Panc1 (cell line): ENCODE data around the gene CPSF3. TPM values are rescaled to one million over a fixed set of nuclear protein-coding genes. Genes with fewer than 3 reads are reported as not detected.
"Not testable (repeated sequence)": the region's sequence is repeated elsewhere in the genome, so short reads cannot be mapped to it uniquely, and the experiment has no call there.

Experiments used
- ATAC-seq: fragments of 200-7000 bp; cut with Tn5 transposase; 2 replicates; pipeline ENCODE4 v1.9.1; 2020; ENCODE audit warnings: mild to moderate bottlenecking, moderate library complexity
- BruUV-seq: library from RNA; stranded (reverse); fragments of 400-500 nt; replicated peaks from 2 replicates; lab custom pipeline; 2021; lab: Mats Ljungman, UMichigan
- CTCF ChIA-PET: fragments of 300-600 bp; sonication (Branson Sonifier 250); formaldehyde crosslinking; loops from one replicate; lab custom pipeline; 2022; ENCODE audit warnings: antibody characterized with exemption; lab: Charles Lee
- POLR2A ChIA-PET: fragments of 300-600 bp; sonication (Branson Sonifier 250); formaldehyde crosslinking; loops from one replicate; lab custom pipeline; 2022; ENCODE audit warnings: antibody characterized with exemption; lab: Charles Lee
- DNase-seq: peaks from one replicate; pipeline ENCODE4 v3.0.0-alpha.2; 2010; ENCODE audit warnings: low read depth, low spot score
- H3K27ac ChIP-seq: 2 replicates; pipeline ENCODE4 v1.5.1; 2011; ENCODE audit warnings: mild to moderate bottlenecking, low read length, inconsistent platforms
- H3K27me3 ChIP-seq: fragments of 200-500 bp; sonication (Bioruptor generic); 2 replicates; pipeline ENCODE4 v1.6.0; 2014; ENCODE audit warnings: low read length, inconsistent platforms; ENCODE audit not compliant: control insufficient read depth, insufficient read depth
- H3K36me3 ChIP-seq: fragments of 200-500 bp; sonication (Bioruptor generic); 2 replicates; pipeline ENCODE4 v1.5.1; 2014; ENCODE audit warnings: inconsistent platforms, mild to moderate bottlenecking, low read length, moderate library complexity; ENCODE audit not compliant: control insufficient read depth, insufficient read depth
- H3K4me1 ChIP-seq: 2 replicates; pipeline ENCODE4 v1.5.1; 2011; ENCODE audit warnings: inconsistent platforms, mild to moderate bottlenecking, low read length, moderate library complexity; ENCODE audit not compliant: control insufficient read depth, insufficient read depth
- H3K4me3 ChIP-seq, 2 experiments: 2 replicates each; pipeline ENCODE4 v1.5.1; 2011 to 2012; ENCODE audit warnings: low read depth in 2 of 2, low read length in 2 of 2, mild to moderate bottlenecking in 2 of 2, inconsistent platforms in 1 of 2, moderate library complexity in 1 of 2
- H3K9me3 ChIP-seq: fragments of 200-500 bp; sonication (Bioruptor generic); 2 replicates; pipeline ENCODE4 v1.5.1; 2014; ENCODE audit warnings: low read depth, mild to moderate bottlenecking, inconsistent platforms, low read length, moderate library complexity; ENCODE audit not compliant: control insufficient read depth, insufficient read depth
- CTCF ChIP-seq: fragments of 450-650 bp; IDR thresholded peaks from 2 replicates; pipeline ENCODE4 v1.5.1; 2017; ENCODE audit warnings: mild to moderate bottlenecking
- POLR2AphosphoS5 ChIP-seq: IDR thresholded peaks from 2 replicates; pipeline ENCODE4 v1.6.1; 2012; ENCODE audit warnings: mild to moderate bottlenecking, low read depth, low read length, moderate library complexity
- REST ChIP-seq, 2 experiments: IDR thresholded peaks; 2 replicates each; pipeline ENCODE4 v1.6.1; 2011 to 2012; ENCODE audit warnings: low read depth in 2 of 2, control low read depth in 1 of 2, low read length in 1 of 2, mild to moderate bottlenecking in 1 of 2, moderate library complexity in 1 of 2; ENCODE audit not compliant: insufficient read depth in 1 of 2
- SIN3A ChIP-seq: IDR thresholded peaks from 2 replicates; pipeline ENCODE4 v1.6.1; 2012; ENCODE audit warnings: low read depth, mild to moderate bottlenecking, low read length, moderate library complexity, borderline replicate concordance; ENCODE audit not compliant: insufficient read depth
- TCF7L2 ChIP-seq: IDR thresholded peaks from 2 replicates; pipeline ENCODE4 v1.6.1; 2011; ENCODE audit warnings: mild to moderate bottlenecking, low read depth, low read length, inconsistent platforms
- in situ Hi-C: cut with HindIII; loops from 2 replicates; pipeline ENCODE4 v1.10.0; 2016; ENCODE audit warnings: low sequenced_read_pairs, low pct_unique_long_range_greater_than_20kb
- intact Hi-C: fragments of 100-400 bp; cut with micrococcal nuclease; formaldehyde crosslinking; loops from one replicate; pipeline ENCODE4 v1.10.0; 2022; ENCODE audit not compliant: unreplicated experiment
- total RNA-seq: library from RNA; stranded (reverse); gene quantifications from one replicate; pipeline ENCODE4 v1.2.1, GENCODE V29; 2021; ENCODE audit not compliant: unreplicated experiment

CPSF3 gene
- total RNA-seq, 1 experiment from 2014 or later: 54.1 TPM

GRCh38 chr2:9498210-9498609 lies 74.8 kb downstream of the CPSF3 start:
- no peak for ATAC-seq
- Histone ChIP-seq H3K36me3 (peaks cover 27% of the 10 kb centered on the region), H3K4me3 (no peak overlapping the region), H3K9me3 (no peaks in the 10 kb centered on the region), H3K27me3 (no peaks in the 10 kb centered on the region), H3K27ac (no peak overlapping the region), H3K4me1 (no peaks in the 10 kb centered on the region)
- BruUV-seq: no TSS peak
- ChIA-PET POLR2A (no interaction called here), CTCF (no interaction called here)
- intact Hi-C loops: no loop called here
- TF ChIP-seq POLR2AphosphoS5 (no peak), REST (IDR thresholded peaks at IDR 0.05; ENCODE audit: insufficient read depth in 1 of 2, low read depth in 2 of 2, low read length in 1 of 2) (no peak), CTCF (no peak), SIN3A (no peak), TCF7L2 (no peak)
- in situ Hi-C loops: no loop called here
- no peak for DNase-seq

- H3K9me3 ChIP-seq: no peaks in the 10 kb centered on the region
- no peaks in the 10 kb centered on the region for H3K4me1 ChIP-seq
- intact Hi-C loops (no loop called here), in situ Hi-C loops (no loop called here)
- TF ChIP-seq REST (IDR thresholded peaks at IDR 0.05; ENCODE audit: insufficient read depth in 1 of 2, low read depth in 2 of 2, low read length in 1 of 2) (no peak), TCF7L2 (no peak), POLR2AphosphoS5 (no peak), CTCF (no peak), SIN3A (no peak)
- no TSS peak for BruUV-seq
- DNase-seq (no peak), ATAC-seq (no peak)
- peaks cover 4% of the 10 kb centered on the region; the same call in 1 of the 2 replicates for H3K36me3 ChIP-seq
- no peak overlapping the region for H3K4me3 ChIP-seq
- ChIA-PET CTCF (no interaction called here), POLR2A (interaction anchor here (0.6 kb wide), 1 partner anchor 27 kb away, joined by 6 read pairs; no protein-coding TSS in a partner anchor)
- H3K27ac ChIP-seq: no peak overlapping the region
- H3K27me3 ChIP-seq: no peaks in the 10 kb centered on the region
These were observed 85.5 kb downstream of the CPSF3 start for GRCh38 chr2:9508931-9509330.

GRCh38 chr2:9513946-9514345 lies 90.5 kb downstream of the CPSF3 start:
- CTCF ChIA-PET, BruUV-seq, DNase-seq, H3K4me3 ChIP-seq, POLR2A ChIA-PET, H3K27me3 ChIP-seq, H3K36me3 ChIP-seq, H3K27ac ChIP-seq, H3K4me1 ChIP-seq, intact Hi-C loops, in situ Hi-C loops, H3K9me3 ChIP-seq, ATAC-seq: not testable (repeated sequence)
